MM.1S (cell line): ENCODE data around the gene FGF9.

Experiments
- CTCF ChIP-seq: fragments of 300-600 bp; sonication (generic); IDR thresholded peaks from 2 replicates; pipeline ENCODE4 v1.5.1; 2016; ENCODE audit warnings: antibody characterized with exemption, low read length, mixed read lengths
- EZH2 ChIP-seq: fragments of 300-600 bp; sonication (generic); optimal IDR thresholded peaks from 2 replicates; pipeline ENCODE3; 2017; ENCODE audit warnings: low read depth, mild to moderate bottlenecking, antibody characterized with exemption, low read length, mixed read lengths
- EZH2phosphoT487 ChIP-seq: fragments of 300-600 bp; sonication (generic); IDR thresholded peaks from 2 replicates; pipeline ENCODE4 v1.6.1; 2018; ENCODE audit warnings: antibody characterized with exemption, low read length

- no peak for TF ChIP-seq CTCF
- TF ChIP-seq EZH2, result no peak
- no peak for TF ChIP-seq EZH2phosphoT487
Observed at GRCh38 chr13:21710163-21710562, 39.3 kb downstream of the FGF9 start.
